Dermis microvascular lymphatic vessel endothelial cell (primary cell): ENCODE results near the gene AGXT2. TPM values are rescaled to one million over a fixed set of nuclear protein-coding genes. Genes with fewer than 3 reads are reported as not detected.

Source experiments
- DNase-seq, 2 donors: peaks; one replicate each; pipeline versions ENCODE4 v3.0.0 to v3.0.0-alpha.2; 2010; ENCODE audit warnings: low read depth in 2 of 2
- total RNA-seq: library from RNA; depleted of rRNA; stranded (reverse); fragments of >200 nt; gene quantifications from 2 replicates; pipeline ENCODE4 v1.2.1, GENCODE V29; 2014

AGXT2 gene
- total RNA-seq, 1 donor from 2014 or later, result not detected

- DNase-seq, result no peak
Observed at GRCh38 chr5:34970552-34970951, 77.2 kb downstream of the AGXT2 start.

GRCh38 chr5:34968258-34968657 is 79.5 kb downstream of the AGXT2 start:
- DNase-seq, result no peak

- DNase-seq, result no peak
Observed at GRCh38 chr5:34967540-34967939, 80.2 kb downstream of the AGXT2 start.

GRCh38 chr5:34959323-34959722 is 88.4 kb downstream of the AGXT2 start:
- DNase-seq, result no peak

- DNase-seq, result peak; percentile 2 to 35
Observed at GRCh38 chr5:34957857-34958690, 89.7 kb downstream of the AGXT2 start.

GRCh38 chr5:34957321-34957720 is 90.4 kb downstream of the AGXT2 start:
- DNase-seq, result no peak

Other genes with a start within 250 kb of the AGXT2 start
- gene TTC23L, start 208.8 kb downstream of the AGXT2 start, total RNA-seq, result 0.13 and 0.26 TPM in 2 replicates
- gene RAD1, start 132.4 kb downstream of the AGXT2 start, total RNA-seq, result 18.3 and 28.1 TPM in 2 replicates
- gene BRIX1, start 132.2 kb downstream of the AGXT2 start, total RNA-seq, result 14.3 and 20.0 TPM in 2 replicates
- 15.5 and 16.6 TPM in 2 replicates for gene DNAJC21, start 118.4 kb downstream of the AGXT2 start, total RNA-seq
- under 0.01 TPM in 2 replicates for gene PRLR, start 182.5 kb upstream of the AGXT2 start, total RNA-seq